OCI-LY3 (cell line): ENCODE results near the gene VENTX.

Experiments
- CTCF ChIP-seq: fragments of 200-600, 300-600 bp; sonication (generic); IDR thresholded peaks from 2 replicates; pipeline ENCODE4 v1.5.1; 2014; ENCODE audit warnings: antibody characterized with exemption, low read length, low read depth
- EZH2phosphoT487 ChIP-seq: fragments of 200-600 bp; shearing (Covaris generic); IDR thresholded peaks from 2 replicates; pipeline ENCODE4 v1.6.1; 2018; ENCODE audit warnings: antibody characterized with exemption, mixed run types, low read depth

DNA sequence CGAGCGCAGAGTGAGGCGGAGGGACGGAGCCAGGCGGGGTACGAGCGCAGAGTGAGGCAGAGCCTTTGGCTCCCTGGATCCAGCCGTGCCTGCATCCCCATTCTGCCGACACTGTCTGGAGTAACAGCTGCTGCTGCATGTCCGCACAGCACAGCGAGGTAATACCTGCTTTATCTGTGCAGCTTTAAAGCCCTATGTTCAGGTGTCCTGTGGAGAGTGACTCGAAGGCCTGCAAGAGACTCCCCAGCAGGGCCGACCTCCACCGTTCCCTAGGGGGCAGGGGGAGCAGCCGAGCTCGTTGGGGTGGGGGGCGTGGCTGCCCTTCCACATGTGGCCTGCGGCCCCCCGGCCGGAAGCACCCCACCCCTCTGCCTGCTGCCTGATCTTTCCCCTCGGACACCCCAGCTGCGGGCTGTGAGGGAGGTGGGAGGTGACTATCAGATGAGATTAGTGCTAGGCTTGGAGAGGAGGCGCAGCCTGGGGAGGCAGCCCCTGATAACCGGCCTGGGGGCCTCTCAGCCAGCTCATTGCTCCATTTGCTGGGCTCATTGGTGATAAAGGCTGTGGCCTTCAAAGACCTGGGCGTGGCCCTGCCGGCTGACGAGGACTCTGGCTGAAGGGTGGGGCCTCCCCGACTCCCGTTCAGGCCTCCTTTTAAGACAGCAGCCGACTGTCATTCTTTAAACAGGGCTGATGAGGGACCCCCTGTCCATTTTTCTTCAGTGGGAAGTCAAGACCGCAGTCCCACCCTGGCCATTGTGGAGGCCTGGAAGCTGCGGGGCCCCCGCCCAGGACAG, 8.0 kb downstream of the VENTX start:
- TF ChIP-seq CTCF = no peak
- TF ChIP-seq EZH2phosphoT487 = no peak
